MG63 (cell line): ENCODE results near the gene ADARB2. TPM values are rescaled to one million over a fixed set of nuclear protein-coding genes. Genes with fewer than 3 reads are reported as not detected.

ENCODE experiments used
- DNase-seq: peaks from one replicate; pipeline ENCODE4 v3.0.0-alpha.2; 2020
- H3K27me3 ChIP-seq: fragments of 250-450 bp; sonication (Bioruptor Pico); 2 replicates; pipeline ENCODE4 v1.5.1; 2020; ENCODE audit warnings: mild to moderate bottlenecking, moderate library complexity
- H3K36me3 ChIP-seq: fragments of 250-450 bp; sonication (Bioruptor Pico); 2 replicates; pipeline ENCODE4 v1.5.1; 2020; ENCODE audit warnings: mild to moderate bottlenecking, moderate library complexity
- H3K4me3 ChIP-seq: fragments of 250-450 bp; sonication (Bioruptor Pico); 2 replicates; pipeline ENCODE4 v1.5.1; 2020; ENCODE audit warnings: mild to moderate bottlenecking, moderate library complexity
- H3K9me3 ChIP-seq: fragments of 250-450 bp; sonication (Bioruptor Pico); 2 replicates; pipeline ENCODE4 v1.5.1; 2020; ENCODE audit warnings: mild to moderate bottlenecking, moderate library complexity
- total RNA-seq: library from RNA; depleted of rRNA; stranded (reverse); fragments of >200 nt; shearing (Covaris generic); gene quantifications from 2 replicates; pipeline ENCODE4 v1.2.3, GENCODE V29; 2014; ENCODE audit warnings: low replicate concordance

Gene ADARB2
- total RNA-seq, 1 experiment from 2014 or later = not detected

DNA sequence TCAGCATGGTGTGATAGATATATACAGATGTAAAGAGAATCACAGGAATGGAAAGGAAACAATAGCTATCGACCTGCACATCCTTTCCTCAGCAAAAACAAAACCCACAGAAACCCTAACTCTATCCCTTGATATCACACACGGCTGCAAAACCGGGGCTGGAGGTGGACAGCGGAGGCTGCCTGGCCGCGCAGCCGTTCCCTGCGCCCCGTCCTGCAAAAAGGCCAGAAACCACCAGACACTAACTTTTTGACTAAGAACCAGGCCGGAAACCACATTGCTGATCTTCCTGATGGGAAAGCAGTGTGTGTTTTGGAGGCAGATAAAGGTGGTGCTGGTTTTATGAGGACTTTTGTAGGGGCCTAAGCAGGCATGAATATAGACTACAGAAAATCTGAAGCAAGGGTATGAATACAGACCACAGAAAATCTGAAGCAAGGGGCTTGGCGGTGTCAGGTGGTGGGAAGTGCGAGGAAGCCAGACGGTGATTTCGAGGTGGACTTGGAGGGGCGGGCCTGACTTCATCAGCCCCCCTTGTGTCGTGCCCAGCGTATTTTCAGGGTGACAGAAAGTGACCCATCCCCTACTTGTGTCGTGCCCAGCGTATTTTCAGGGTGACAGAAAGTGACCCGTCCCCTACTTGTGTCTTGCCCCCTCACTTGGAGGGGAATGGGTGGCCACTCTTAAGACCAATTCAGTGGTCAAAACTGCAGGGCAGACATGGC lies 557.8 kb downstream of the ADARB2 start:
- no peak for DNase-seq
- Histone ChIP-seq H3K27me3 (no peaks in the 10 kb centered on the region), H3K36me3 (no peaks in the 10 kb centered on the region), H3K9me3 (no peaks in the 10 kb centered on the region), H3K4me3 (no peak overlapping the region)

DNA sequence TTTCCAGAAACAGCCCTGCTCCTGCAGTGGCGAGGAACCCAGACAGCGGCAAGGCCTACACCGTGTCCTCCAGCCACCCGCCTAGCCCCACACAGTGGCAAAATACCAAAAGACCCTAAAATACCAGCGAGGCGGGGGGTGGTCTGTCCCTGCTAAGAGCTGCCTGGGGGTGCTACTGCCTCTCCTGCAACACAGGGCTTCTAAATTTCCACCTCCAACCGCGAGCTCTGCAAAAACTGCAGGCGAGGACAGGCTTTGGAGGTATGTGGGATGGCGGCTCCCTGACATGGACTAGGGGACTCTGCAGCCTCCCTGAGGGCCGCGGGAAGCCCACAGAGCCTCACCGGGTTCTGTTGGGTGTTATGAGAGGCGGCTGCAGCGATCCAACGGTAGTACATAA lies 558.8 kb downstream of the ADARB2 start:
- H3K36me3 ChIP-seq = no peaks in the 10 kb centered on the region
- H3K9me3 ChIP-seq = no peaks in the 10 kb centered on the region
- H3K27me3 ChIP-seq = no peaks in the 10 kb centered on the region
- DNase-seq = no peak
- no peak overlapping the region for H3K4me3 ChIP-seq

DNA sequence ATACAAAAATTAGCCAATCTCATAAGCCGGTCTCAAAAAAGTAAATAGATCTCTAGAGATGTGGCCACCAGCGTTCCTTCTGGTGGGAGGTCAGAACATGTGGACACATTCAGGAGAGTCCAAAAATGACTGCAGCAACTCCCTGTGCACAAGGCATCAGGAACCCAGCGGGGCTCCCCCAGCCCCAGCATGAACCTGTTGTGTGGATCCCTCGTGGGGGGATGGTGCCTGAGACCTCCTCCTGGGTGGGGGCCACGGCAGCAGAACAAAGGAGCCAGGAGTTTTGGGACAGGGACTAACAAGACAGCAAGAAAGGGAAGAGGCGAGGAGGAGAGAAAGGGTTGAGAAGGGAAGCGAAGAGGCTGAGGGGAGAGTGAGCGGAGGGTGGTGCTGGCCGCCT lies 559.4 kb downstream of the ADARB2 start:
- Histone ChIP-seq H3K9me3 (no peaks in the 10 kb centered on the region), H3K4me3 (no peak overlapping the region), H3K27me3 (no peaks in the 10 kb centered on the region), H3K36me3 (no peaks in the 10 kb centered on the region)
- no peak for DNase-seq

DNA sequence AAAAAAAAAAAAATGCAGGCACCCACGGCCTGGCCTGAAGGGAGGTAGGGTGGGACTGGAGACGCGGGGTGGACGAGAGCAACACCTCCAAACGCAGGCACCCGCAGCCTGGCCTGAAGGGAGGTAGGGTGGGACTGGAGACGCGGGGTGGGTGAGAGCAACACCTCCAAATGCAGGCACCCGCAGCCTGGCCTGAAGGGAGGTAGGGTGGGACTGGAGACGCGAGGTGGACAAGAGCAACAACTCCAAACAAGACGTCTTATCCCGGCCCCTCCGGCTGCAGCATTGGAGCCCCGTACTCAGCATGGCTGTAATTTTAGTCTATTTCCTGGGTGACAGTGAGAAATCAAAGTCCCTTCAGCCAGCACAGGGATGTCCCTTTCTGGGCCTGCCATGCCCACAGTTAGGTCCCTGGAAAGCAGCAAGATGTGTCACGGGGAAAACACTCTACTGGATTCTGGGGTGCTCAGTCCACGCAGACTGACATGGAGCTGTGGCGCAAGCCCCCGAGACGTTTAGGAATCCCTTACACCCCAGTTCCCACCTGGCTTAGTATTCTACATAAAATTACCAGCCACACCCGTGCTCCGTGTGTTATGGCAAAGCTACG lies 561.3 kb downstream of the ADARB2 start:
- DNase-seq = no peak
- Histone ChIP-seq H3K9me3 (no peaks in the 10 kb centered on the region), H3K27me3 (no peaks in the 10 kb centered on the region), H3K36me3 (no peaks in the 10 kb centered on the region), H3K4me3 (no peak overlapping the region)

DNA sequence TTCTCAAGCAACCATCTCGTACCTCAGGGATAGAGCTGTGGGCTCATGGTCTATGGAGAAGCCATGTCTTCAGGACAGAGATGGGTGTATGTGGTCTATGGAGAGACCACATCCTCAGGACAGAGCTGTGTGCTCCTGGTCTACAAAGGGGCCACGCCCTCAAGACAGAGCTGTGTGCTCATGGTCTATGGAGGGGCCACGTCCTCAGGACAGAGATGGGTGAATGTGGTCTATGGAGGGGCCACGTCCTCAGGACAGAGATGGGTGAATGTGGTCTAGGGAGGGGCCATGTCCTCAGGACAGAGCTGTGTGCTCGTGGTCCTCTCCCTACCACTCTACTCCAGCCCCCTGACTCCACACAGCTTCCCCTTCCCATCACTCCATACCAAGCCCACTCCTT lies 563.3 kb downstream of the ADARB2 start:
- DNase-seq = no peak
- H3K9me3 ChIP-seq = no peaks in the 10 kb centered on the region
- no peaks in the 10 kb centered on the region for H3K36me3 ChIP-seq
- H3K27me3 ChIP-seq = peaks cover under 1% of the 10 kb centered on the region; the same call in 1 of the 2 replicates
- no peak overlapping the region for H3K4me3 ChIP-seq

DNA sequence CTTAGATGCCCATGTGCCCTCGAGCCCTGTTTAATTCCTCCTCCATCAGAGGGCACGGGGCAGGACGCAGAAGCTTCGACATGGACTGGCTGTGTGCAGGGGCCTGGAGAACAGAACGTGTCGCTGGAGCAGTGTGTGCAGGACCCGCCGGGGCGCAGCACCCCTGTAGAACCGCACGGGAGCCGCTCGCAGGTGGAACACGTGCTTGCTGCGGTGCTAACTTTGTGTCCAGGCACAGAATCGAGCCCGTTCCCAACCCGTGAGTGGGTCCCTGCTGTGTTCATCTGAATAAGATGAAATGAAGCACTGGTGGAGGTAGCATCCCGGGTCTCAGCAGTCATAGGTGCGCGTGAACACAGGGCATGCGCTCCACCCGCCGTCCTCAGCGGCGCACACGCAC lies 564.2 kb downstream of the ADARB2 start:
- peaks cover 5% of the 10 kb centered on the region for H3K27me3 ChIP-seq
- DNase-seq = no peak
- H3K4me3 ChIP-seq = no peak overlapping the region
- no peaks in the 10 kb centered on the region for H3K9me3 ChIP-seq
- H3K36me3 ChIP-seq = no peaks in the 10 kb centered on the region

DNA sequence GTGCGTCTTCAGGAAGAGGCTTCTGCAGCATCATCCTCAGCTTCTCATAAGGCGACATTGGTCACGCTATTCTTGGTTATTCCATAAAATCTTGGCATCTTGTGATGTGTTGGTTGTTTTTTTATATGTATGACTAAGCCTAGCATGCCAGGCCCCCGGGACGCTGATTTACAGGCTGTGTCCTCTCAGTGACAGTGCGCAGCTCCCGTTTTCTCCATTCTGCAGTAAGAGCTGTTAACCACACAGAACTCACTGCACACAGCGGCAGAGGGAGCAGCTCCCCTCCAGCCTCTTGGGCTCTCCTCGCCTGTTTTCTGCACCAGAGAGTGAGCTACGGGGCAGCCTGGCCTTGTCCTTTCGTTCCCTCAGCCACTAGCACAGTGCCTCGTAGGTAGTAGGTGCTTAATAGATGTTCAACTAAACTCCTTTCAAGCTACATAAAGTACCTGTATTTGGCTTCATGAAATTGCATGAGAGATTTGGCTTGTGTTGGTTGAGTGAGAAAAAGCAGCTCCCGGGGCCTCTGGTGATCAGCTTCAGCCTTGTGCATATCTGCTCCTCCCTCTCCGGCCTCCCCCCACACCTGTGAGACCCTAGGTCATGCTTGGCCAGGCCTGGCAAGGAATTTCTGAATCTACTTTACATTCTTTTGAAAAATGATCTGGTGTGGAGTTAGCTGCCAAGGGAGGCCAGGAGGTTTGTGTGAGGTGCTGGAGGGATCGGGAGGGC lies 564.9 kb downstream of the ADARB2 start:
- peaks cover 8% of the 10 kb centered on the region for H3K27me3 ChIP-seq
- H3K4me3 ChIP-seq = no peak overlapping the region
- H3K36me3 ChIP-seq = no peaks in the 10 kb centered on the region
- no peaks in the 10 kb centered on the region for H3K9me3 ChIP-seq
- DNase-seq = no peak

DNA sequence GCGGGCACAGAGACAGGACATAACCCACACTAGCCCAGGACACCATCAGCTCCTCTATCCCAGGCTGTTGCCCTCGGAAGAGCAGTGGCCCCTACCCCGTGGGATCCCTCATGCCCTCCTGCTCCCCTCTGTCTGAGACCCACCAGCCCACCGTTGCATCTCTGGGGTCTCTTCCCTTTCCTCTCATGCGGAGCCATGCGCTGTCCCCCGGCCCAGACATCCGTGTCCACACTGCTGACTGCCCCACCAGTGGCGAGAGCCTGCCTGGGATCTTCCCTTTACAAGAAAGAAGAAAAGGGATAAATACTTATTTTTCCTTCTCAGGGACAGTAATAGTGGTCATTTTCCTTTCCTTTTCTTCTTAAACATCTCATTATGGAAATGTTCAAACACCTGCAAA lies 565.7 kb downstream of the ADARB2 start:
- Histone ChIP-seq H3K9me3 (no peaks in the 10 kb centered on the region), H3K4me3 (no peak overlapping the region), H3K36me3 (no peaks in the 10 kb centered on the region), H3K27me3 (peaks cover 8% of the 10 kb centered on the region)
- DNase-seq = no peak

DNA sequence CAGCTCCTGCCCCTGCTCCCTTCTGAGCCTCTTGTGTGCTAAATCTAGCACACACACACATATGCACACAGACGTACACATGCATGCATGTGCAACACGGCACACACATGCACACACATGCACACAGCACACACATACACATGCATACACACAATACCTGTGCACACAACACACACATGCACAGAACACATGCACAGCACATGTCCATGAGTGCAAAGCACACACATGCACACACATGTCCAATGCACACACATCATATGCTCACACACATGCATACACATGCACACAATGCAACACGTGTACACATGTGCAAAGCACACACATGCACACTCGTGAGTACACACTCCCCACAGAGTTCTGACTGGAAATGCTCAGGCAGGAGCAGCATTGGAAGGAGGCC lies 566.1 kb downstream of the ADARB2 start:
- no peaks in the 10 kb centered on the region for H3K36me3 ChIP-seq
- peaks cover 8% of the 10 kb centered on the region for H3K27me3 ChIP-seq
- H3K9me3 ChIP-seq = no peaks in the 10 kb centered on the region
- DNase-seq = no peak
- H3K4me3 ChIP-seq = no peak overlapping the region

DNA sequence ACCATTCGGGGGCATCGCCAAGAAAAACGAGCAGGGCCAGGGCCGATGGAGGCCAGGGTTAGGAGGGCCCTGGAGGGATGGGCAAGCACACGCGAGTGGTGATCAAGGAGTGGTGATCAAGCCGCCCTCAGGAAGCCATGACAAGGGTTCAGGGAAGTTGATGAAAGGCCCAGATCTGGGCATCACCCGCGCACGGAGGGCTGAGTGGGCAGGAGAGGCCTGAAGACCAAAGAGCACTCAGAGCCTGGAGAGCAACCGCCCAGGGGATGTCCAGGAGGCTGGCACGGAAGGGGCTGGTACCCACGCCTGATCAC lies 566.5 kb downstream of the ADARB2 start:
- peaks cover 8% of the 10 kb centered on the region for H3K27me3 ChIP-seq
- no peak for DNase-seq
- H3K4me3 ChIP-seq = no peak overlapping the region
- H3K9me3 ChIP-seq = no peaks in the 10 kb centered on the region
- no peaks in the 10 kb centered on the region for H3K36me3 ChIP-seq

DNA sequence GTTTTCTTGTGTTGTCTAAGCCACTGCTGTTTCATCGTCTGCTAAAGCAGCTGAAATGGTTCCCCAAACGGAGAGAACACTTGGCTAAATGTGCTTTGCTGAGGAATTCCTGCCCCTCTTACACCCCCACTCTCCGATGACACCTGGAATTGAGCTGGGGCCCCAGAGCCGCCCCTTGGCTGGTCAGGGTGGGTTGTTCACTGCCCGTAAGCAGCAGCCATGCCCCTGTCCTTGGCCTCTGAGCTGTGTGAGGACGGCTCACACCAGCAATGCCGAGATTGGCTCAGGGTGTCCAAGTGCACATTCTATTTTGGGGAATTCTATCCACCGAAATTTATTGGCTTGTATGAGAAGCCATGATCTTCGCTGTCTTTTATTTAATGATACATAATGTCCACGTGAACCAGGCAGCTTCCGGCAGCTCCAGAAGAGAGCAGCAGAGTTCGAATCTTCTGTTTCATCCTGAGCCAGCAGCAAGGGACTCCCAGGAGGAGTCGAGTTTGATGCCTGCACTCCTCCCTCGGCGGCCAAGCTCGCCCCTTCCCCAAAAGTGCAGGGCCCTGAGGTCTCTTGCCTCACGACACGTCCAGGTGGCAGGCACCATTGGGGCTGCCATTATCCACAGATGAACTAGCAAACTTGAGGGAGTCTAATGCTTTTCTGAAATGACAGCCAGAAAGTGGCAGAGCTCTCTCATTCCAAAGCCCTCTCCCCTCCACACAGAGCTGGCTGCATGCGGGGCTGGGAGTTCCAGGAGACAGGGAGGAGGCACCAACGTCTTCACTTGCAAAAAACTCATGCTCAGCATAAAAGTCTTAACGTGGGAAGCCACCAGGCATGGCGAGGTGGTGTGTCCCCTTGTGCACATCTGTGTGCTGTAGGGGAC lies 567.1 kb downstream of the ADARB2 start:
- Histone ChIP-seq H3K27me3 (peaks cover 8% of the 10 kb centered on the region), H3K36me3 (no peaks in the 10 kb centered on the region), H3K4me3 (no peak overlapping the region), H3K9me3 (no peaks in the 10 kb centered on the region)
- no peak for DNase-seq

DNA sequence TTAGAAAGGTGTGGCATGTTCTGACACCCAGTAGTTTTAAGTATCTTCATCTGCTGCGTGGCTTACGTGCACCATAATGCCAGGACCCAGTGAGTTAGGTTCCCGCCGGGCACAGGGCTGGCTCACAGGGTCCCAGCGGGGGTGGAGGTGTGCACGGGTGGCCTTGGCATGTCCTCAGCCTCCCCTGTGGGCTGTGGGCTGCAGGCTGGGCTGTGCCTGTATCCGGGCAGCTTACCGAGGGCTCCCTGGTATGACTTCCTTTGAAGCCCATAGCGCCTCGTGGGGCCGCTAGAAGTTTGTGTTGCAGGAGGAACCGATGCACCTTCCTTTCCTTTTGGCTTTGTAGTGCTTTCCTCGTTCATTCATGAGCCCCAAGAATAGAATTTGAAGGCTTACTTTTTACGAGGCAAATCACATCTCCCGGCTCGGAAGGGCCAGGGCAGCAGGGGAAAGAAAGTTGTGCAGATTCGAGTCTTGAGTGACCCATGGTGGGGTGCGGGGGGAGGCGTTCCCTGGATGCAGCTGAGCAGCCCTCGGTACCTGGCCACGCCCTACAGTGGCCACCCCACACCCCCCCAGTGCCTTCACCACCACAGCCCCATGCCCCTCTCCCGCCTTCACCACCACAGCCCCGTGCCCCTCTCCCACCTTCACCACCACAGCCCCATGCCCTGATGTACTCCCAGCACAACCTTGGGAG lies 568.0 kb downstream of the ADARB2 start:
- no peak for DNase-seq
- Histone ChIP-seq H3K36me3 (no peaks in the 10 kb centered on the region), H3K9me3 (no peaks in the 10 kb centered on the region), H3K4me3 (no peak overlapping the region), H3K27me3 (peaks cover 8% of the 10 kb centered on the region)

DNA sequence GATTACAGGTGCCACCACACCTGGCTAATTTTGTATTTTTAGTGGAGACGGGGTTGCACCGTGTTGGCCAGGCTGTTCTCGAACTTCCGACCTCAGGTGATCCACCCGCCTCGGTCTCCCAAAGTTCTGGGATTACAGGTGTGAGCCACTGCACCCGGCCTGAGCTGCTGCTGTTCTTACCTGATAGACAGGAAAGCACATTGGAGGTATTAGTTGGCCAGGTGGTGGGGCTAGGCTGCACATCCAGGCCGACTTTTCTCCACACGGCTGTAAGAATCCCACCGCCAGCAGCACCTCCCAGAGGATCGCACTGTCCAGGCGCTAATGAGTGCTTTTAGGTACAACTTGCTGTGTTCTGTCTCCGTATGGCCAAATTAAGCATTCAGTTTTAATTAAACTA lies 568.6 kb downstream of the ADARB2 start:
- no peaks in the 10 kb centered on the region for H3K36me3 ChIP-seq
- peaks cover 8% of the 10 kb centered on the region for H3K27me3 ChIP-seq
- no peaks in the 10 kb centered on the region for H3K9me3 ChIP-seq
- no peak for DNase-seq
- no peak overlapping the region for H3K4me3 ChIP-seq

DNA sequence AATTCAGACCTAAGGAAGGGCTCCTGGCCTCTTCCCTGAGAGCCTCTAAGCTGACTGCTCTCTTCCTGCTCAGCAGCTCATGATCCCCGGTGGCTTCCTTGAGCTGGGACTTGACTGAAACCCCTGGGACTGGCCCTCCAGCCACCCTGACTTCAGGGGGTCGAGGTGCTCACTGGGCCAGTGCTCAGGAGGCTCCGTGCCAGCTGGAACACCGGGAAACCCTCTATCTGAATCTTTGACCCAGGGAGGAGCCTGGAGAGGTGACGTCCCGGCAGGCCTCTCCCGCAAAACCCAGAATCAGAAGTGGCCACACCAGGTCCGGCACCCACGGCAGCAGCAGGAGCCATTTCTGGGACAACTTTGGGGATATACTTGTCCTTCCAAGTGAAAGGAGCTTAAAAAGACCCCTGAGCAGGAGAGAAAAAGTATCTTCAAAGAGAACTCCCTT lies 570.5 kb downstream of the ADARB2 start:
- DNase-seq = no peak
- H3K36me3 ChIP-seq = no peaks in the 10 kb centered on the region
- peaks cover 8% of the 10 kb centered on the region for H3K27me3 ChIP-seq
- no peaks in the 10 kb centered on the region for H3K9me3 ChIP-seq
- H3K4me3 ChIP-seq = no peak overlapping the region

DNA sequence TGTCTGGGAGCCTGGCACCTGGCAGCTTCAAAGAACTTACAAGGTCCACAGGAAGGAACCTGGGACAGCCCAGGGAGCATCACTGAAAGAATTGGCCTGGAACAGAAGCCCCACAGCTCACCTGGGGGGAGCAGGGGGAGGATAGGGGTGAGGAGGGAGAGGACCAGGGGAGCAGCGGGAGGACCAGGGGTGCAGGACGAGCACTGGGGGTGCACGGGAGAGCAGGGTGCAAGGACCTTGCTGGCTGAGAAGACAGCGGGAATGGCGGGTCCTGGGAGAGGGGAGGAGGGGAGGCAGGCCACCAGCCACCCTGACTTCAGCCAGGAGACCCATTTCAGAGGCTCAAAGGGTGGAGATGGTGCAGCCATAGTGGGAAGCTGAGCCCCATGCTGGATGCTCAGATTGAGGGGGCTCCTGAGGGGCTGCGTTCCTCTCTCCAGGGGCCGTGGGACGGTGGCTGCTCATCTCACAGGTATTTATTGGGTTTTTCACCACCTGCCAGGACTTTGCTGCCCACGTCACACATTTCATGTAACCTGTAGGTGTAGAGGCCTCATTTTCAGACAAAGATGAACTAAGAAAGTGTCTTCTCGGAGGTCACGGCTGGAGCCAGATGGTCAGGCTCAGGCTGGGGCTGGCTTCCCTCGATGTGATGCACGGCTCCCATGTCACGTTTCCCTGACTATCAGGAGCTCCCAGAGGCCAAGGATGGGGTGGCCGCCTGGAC lies 571.1 kb downstream of the ADARB2 start:
- no peak overlapping the region for H3K4me3 ChIP-seq
- no peaks in the 10 kb centered on the region for H3K36me3 ChIP-seq
- peaks cover 8% of the 10 kb centered on the region for H3K27me3 ChIP-seq
- no peak for DNase-seq
- H3K9me3 ChIP-seq = no peaks in the 10 kb centered on the region

DNA sequence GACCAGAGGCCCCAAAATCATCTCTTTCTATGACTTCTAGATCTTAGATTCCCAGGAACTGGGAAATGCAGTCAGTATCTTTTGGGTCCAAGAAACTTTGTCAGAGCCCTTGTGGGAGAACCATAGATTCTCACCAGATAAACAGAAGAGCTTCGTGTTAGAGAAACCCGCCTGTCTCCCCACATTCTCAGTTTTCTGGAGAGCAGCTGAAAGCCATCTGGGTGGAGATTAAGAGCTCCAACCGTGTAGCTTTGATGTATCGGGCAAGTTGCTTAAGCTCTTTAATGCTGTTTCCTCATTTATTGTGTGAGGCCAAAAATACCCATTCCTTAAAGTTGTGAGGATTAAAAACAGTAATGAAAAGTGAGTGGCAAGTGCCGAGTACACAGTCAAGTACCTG lies 573.5 kb downstream of the ADARB2 start:
- Histone ChIP-seq H3K36me3 (no peaks in the 10 kb centered on the region), H3K9me3 (no peaks in the 10 kb centered on the region), H3K27me3 (peaks cover 6% of the 10 kb centered on the region), H3K4me3 (no peak overlapping the region)
- DNase-seq = no peak
